H9 (cell line): ENCODE results near the gene NFE2. TPM values are rescaled to one million over a fixed set of nuclear protein-coding genes. Genes with fewer than 3 reads are reported as not detected.

Source experiments
- DNase-seq: peaks from one replicate; pipeline ENCODE4 v3.0.0-alpha.2; 2017
- H2AFZ ChIP-seq: one replicate; pipeline ENCODE4 v1.6.1; 2013; ENCODE audit warnings: mild to moderate bottlenecking, low read length, control low read depth, moderate library complexity
- H2AK5ac ChIP-seq: 2 replicates; pipeline ENCODE4 v1.6.1; 2013; ENCODE audit warnings: low read length, control low read depth, mixed read lengths; ENCODE audit not compliant: insufficient read length
- H2BK120ac ChIP-seq: one replicate; pipeline ENCODE4 v1.6.1; 2013; ENCODE audit warnings: low read depth, mild to moderate bottlenecking, low read length, control low read depth, inconsistent platforms; ENCODE audit not compliant: poor library complexity, severe bottlenecking
- H2BK12ac ChIP-seq: 2 replicates; pipeline ENCODE4 v1.6.1; 2013; ENCODE audit warnings: low read length, control low read depth, mixed read lengths, low read depth; ENCODE audit not compliant: insufficient read length
- H2BK15ac ChIP-seq: 2 replicates; pipeline ENCODE4 v1.6.1; 2013; ENCODE audit warnings: low read depth, low read length, control low read depth
- H2BK20ac ChIP-seq: one replicate; pipeline ENCODE4 v1.6.1; 2013; ENCODE audit warnings: low read depth, mild to moderate bottlenecking, low read length, control low read depth, inconsistent platforms; ENCODE audit not compliant: poor library complexity, severe bottlenecking
- H2BK5ac ChIP-seq: 2 replicates; pipeline ENCODE4 v1.6.1; 2013; ENCODE audit warnings: low read length, control low read depth, mixed read lengths; ENCODE audit not compliant: insufficient read length
- H3K14ac ChIP-seq: 2 replicates; pipeline ENCODE4 v1.6.1; 2013; ENCODE audit warnings: low read length, control low read depth; ENCODE audit not compliant: insufficient read depth
- H3K18ac ChIP-seq: 2 replicates; pipeline ENCODE4 v1.6.1; 2013; ENCODE audit warnings: low read depth, mild to moderate bottlenecking, mixed read lengths, low read length, control low read depth; ENCODE audit not compliant: insufficient read length
- H3K23ac ChIP-seq: 2 replicates; pipeline ENCODE4 v1.6.1; 2013; ENCODE audit warnings: low read length, control low read depth, mixed read lengths, low read depth; ENCODE audit not compliant: insufficient read length
- H3K23me2 ChIP-seq: 2 replicates; pipeline ENCODE4 v1.6.1; 2013; ENCODE audit warnings: low read depth, mild to moderate bottlenecking, mixed read lengths, low read length, control low read depth; ENCODE audit not compliant: insufficient read length, poor library complexity, severe bottlenecking
- H3K27ac ChIP-seq: 2 replicates; pipeline ENCODE4 v1.5.1; 2013; ENCODE audit warnings: low read length, control low read depth, mixed read lengths, low read depth; ENCODE audit not compliant: insufficient read length
- H3K27me3 ChIP-seq: 2 replicates; pipeline ENCODE4 v1.6.1; 2013; ENCODE audit warnings: low read length, control low read depth, inconsistent platforms; ENCODE audit not compliant: insufficient read depth
- H3K4ac ChIP-seq: 2 replicates; pipeline ENCODE4 v1.6.1; 2013; ENCODE audit warnings: low read depth, mild to moderate bottlenecking, control low read depth, inconsistent platforms, low read length, moderate library complexity
- H3K4me1 ChIP-seq: 2 replicates; pipeline ENCODE4 v1.6.1; 2013; ENCODE audit warnings: low read length, control low read depth, inconsistent platforms; ENCODE audit not compliant: insufficient read depth
- H3K4me2 ChIP-seq: 2 replicates; pipeline ENCODE4 v1.6.1; 2013; ENCODE audit warnings: low read length, control low read depth, mixed read lengths; ENCODE audit not compliant: insufficient read length, insufficient read depth
- H3K56ac ChIP-seq: 2 replicates; pipeline ENCODE4 v1.6.1; 2013; ENCODE audit warnings: low read depth, mild to moderate bottlenecking, mixed read lengths, low read length, control low read depth; ENCODE audit not compliant: insufficient read length
- H3K79me1 ChIP-seq: 2 replicates; pipeline ENCODE4 v1.6.1; 2013; ENCODE audit warnings: low read depth, mild to moderate bottlenecking, moderate library complexity, low read length, control low read depth, inconsistent platforms; ENCODE audit not compliant: insufficient read depth, poor library complexity, severe bottlenecking
- H3K79me2 ChIP-seq: 2 replicates; pipeline ENCODE4 v1.6.1; 2013; ENCODE audit warnings: low read length, control low read depth, inconsistent platforms; ENCODE audit not compliant: insufficient read depth
- H3K9ac ChIP-seq: 2 replicates; pipeline ENCODE4 v1.6.1; 2013; ENCODE audit warnings: low read length, control low read depth, mixed read lengths; ENCODE audit not compliant: insufficient read length; ENCODE audit errors: extremely low read depth
- H3K9me3 ChIP-seq: one replicate; pipeline ENCODE4 v1.6.1; 2013; ENCODE audit warnings: low read depth, low read length, inconsistent platforms; ENCODE audit not compliant: control insufficient read depth
- H3T11ph ChIP-seq: one replicate; pipeline ENCODE4 v1.6.1; 2013; ENCODE audit warnings: mild to moderate bottlenecking, low read length, control low read depth, inconsistent platforms
- H4K20me1 ChIP-seq: one replicate; pipeline ENCODE4 v1.6.1; 2013; ENCODE audit not compliant: control insufficient read depth, insufficient read length, insufficient read depth
- H4K5ac ChIP-seq: 2 replicates; pipeline ENCODE4 v1.6.1; 2013; ENCODE audit warnings: low read depth, mild to moderate bottlenecking, mixed read lengths, low read length, control low read depth; ENCODE audit not compliant: insufficient read length
- H4K8ac ChIP-seq: replicated peaks from 2 replicates; pipeline ENCODE4 v1.6.1; 2013; ENCODE audit warnings: low read length, control low read depth, mixed read lengths, low read depth; ENCODE audit not compliant: insufficient read length
- H4K91ac ChIP-seq: 2 replicates; pipeline ENCODE4 v1.6.1; 2013; ENCODE audit warnings: low read depth, mild to moderate bottlenecking, moderate library complexity, mixed read lengths, low read length, control low read depth; ENCODE audit not compliant: insufficient read length
- H3K27ac Mint-ChIP-seq, 3 experiments: 2 replicates in 2 of 3; 3 replicates in 1 of 3; pipeline ENCODE4 v1.8.0; 2020 to 2021; ENCODE audit warnings: mixed read lengths in 3 of 3, mild to moderate bottlenecking in 1 of 3, moderate library complexity in 1 of 3
- H3K27me3 Mint-ChIP-seq: 2 replicates; pipeline ENCODE4 v1.8.0; 2021; ENCODE audit warnings: low read depth, mild to moderate bottlenecking, moderate library complexity, mixed read lengths
- H3K36me3 Mint-ChIP-seq, 3 experiments: 2 replicates in 2 of 3; 3 replicates in 1 of 3; pipeline ENCODE4 v1.8.0; 2020 to 2021; ENCODE audit warnings: low read depth in 3 of 3, mixed read lengths in 3 of 3; ENCODE audit not compliant: insufficient read depth in 1 of 3
- H3K4me1 Mint-ChIP-seq, 2 experiments: 2 replicates each; pipeline ENCODE4 v1.8.0; 2020; ENCODE audit warnings: mixed read lengths in 2 of 2
- H3K4me3 Mint-ChIP-seq, 2 experiments: 2 replicates in 1 of 2; 3 replicates in 1 of 2; pipeline ENCODE4 v1.8.0; 2020 to 2021; ENCODE audit warnings: mild to moderate bottlenecking in 2 of 2, mixed read lengths in 2 of 2, moderate library complexity in 1 of 2
- H3K9me3 Mint-ChIP-seq, 2 experiments: 2 replicates in 1 of 2; 3 replicates in 1 of 2; pipeline ENCODE4 v1.8.0; 2020; ENCODE audit warnings: mild to moderate bottlenecking in 2 of 2, mixed read lengths in 2 of 2, moderate library complexity in 1 of 2
- WGBS: extraction: QIAGEN DNeasy Blood & Tissue Kit; methylation state at CpG from one replicate; pipeline ENCODE4 v1.1.7; 2013; ENCODE audit warnings: missing lambda C conversion rate, low lambda C conversion rate, mixed read lengths; ENCODE audit not compliant: insufficient read length; ENCODE audit errors: extremely low coverage; 5-methylcytosine and 5-hydroxymethylcytosine counted together
- total RNA-seq: library from RNA; stranded (reverse); gene quantifications from 2 replicates; pipeline ENCODE4 v1.2.1, GENCODE V29; 2021
- TF ChIP-seq, protein P1 (sequence below): fragments of 200-600 bp; sonication (generic); conservative IDR thresholded peaks from 3 replicates; pipeline ENCODE4 v1.8.0; 2021; ENCODE audit warnings: antibody characterized with exemption, mild to moderate bottlenecking

Gene NFE2
- total RNA-seq, 1 experiment from 2014 or later: 1.2 TPM

DNA sequence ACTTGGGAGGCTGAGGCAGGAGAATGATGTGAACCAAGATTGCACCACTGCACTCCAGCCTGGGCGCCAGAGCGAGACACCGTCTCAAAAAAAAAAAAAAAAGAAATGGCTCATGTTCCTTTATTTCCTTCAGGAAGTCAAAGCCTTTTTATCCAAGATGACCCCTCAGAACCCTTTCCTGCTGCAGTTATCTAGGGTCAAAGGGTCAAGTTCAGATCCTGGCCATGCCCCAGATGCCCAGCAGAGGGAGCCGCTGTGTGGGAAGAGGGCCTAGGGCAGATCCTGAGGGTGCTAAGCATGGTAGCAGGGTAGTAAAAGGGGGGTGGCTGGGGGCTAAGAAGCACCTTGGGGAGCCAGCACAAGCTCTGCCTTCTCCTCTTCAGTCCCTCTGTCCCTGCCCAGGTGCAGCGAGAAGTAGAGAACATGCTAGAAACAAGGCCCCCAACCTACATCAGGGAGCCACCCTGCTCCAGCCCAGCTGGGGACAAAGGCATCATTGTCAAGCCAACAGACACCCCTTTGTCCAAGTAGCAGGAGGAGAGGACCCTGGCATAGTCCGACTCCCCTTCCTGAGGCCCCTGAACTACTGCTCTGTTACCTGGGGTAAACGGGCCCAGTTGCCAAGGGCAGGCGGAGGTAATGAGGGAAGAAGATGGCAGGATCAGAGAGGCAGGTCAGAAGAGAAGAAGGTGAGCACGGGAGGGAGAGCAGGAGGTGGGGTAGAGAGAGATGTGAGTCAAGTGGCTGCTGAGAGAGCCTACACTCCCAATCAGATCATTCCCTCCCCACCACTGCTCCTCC lies 6.5 kb downstream of the NFE2 start:
- Histone ChIP-seq H3K79me2 (no peaks in the 10 kb centered on the region), H3K27me3 (no peaks in the 10 kb centered on the region; the same call in 1 of the 2 replicates), H3K4ac (no peak overlapping the region), H3K14ac (no peak overlapping the region), H2BK120ac (no peak overlapping the region), H3K9ac (no peak overlapping the region), H3T11ph (no peak overlapping the region), H4K5ac (no peak overlapping the region), H4K91ac (no peak overlapping the region), H3K27ac (no peak overlapping the region), H2BK12ac (no peak overlapping the region), H2AK5ac (no peak overlapping the region), H3K4me2 (no peak overlapping the region), H3K79me1 (no peaks in the 10 kb centered on the region), H3K18ac (no peak overlapping the region), H3K23ac (no peak overlapping the region), H3K56ac (no peak overlapping the region), H2BK5ac (no peak overlapping the region), H2BK15ac (no peak overlapping the region), H4K8ac (no peak overlapping the region), H2BK20ac (no peak overlapping the region), H4K20me1 (no peaks in the 10 kb centered on the region), H2AFZ (no peak overlapping the region), H3K4me1 (no peaks in the 10 kb centered on the region), H3K9me3 (no peaks in the 10 kb centered on the region), H3K23me2 (no peaks in the 10 kb centered on the region)
- DNase-seq: peak; percentile 79
- no peaks in the 10 kb centered on the region for H3K9me3 Mint-ChIP-seq
- H3K27ac Mint-ChIP-seq: no peak overlapping the region
- TF ChIP-seq, protein P1, sequence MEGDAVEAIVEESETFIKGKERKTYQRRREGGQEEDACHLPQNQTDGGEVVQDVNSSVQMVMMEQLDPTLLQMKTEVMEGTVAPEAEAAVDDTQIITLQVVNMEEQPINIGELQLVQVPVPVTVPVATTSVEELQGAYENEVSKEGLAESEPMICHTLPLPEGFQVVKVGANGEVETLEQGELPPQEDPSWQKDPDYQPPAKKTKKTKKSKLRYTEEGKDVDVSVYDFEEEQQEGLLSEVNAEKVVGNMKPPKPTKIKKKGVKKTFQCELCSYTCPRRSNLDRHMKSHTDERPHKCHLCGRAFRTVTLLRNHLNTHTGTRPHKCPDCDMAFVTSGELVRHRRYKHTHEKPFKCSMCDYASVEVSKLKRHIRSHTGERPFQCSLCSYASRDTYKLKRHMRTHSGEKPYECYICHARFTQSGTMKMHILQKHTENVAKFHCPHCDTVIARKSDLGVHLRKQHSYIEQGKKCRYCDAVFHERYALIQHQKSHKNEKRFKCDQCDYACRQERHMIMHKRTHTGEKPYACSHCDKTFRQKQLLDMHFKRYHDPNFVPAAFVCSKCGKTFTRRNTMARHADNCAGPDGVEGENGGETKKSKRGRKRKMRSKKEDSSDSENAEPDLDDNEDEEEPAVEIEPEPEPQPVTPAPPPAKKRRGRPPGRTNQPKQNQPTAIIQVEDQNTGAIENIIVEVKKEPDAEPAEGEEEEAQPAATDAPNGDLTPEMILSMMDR: peak; percentile 88
- H3K36me3 Mint-ChIP-seq: peaks cover 0 to 5% (median 0%) of the 10 kb centered on the region in 3 experiments; a peak in 2 of 7 replicates
- WGBS: no CpG with 5 or more reads among the region's 9 CpGs
- no peak overlapping the region for H3K4me3 Mint-ChIP-seq
- peaks cover 15% of the 10 kb centered on the region for H3K27me3 Mint-ChIP-seq
- H3K4me1 Mint-ChIP-seq: peaks cover 9 to 16% of the 10 kb centered on the region in 2 experiments
